Keratinocyte (primary cell): ENCODE results near the gene CMTM8. TPM values are rescaled to one million over a fixed set of nuclear protein-coding genes. Genes with fewer than 3 reads are reported as not detected.
A peak's percentile ranks its signal among the peaks of the same experiment; 100 is the strongest.

ENCODE experiments used
- DNase-seq: peaks from one replicate; pipeline ENCODE4 v3.0.0-alpha.2; 2011; ENCODE audit warnings: low read depth, missing footprints, low spot score
- FAIRE-seq: peaks from 2 replicates; lab custom pipeline; 2011; peaks lifted over from hg19 to GRCh38; lab: Jason Lieb, UNC
- H2AFZ ChIP-seq: 2 replicates; pipeline ENCODE4 v1.6.0; 2012; ENCODE audit warnings: low read length, control low read depth, inconsistent platforms; ENCODE audit not compliant: control insufficient read depth
- H3K27ac ChIP-seq: 2 replicates; pipeline ENCODE4 v1.5.1; 2011; ENCODE audit warnings: low read length; ENCODE audit not compliant: control insufficient read depth, insufficient read depth
- H3K27me3 ChIP-seq: 3 replicates; pipeline ENCODE4 v1.6.0; 2011; ENCODE audit warnings: low read length; ENCODE audit not compliant: control insufficient read depth, insufficient read depth; ENCODE audit errors: extremely low read depth
- H3K36me3 ChIP-seq, 2 experiments: 2 replicates in 1 of 2; 3 replicates in 1 of 2; pipeline ENCODE4 v1.5.1; 2011; ENCODE audit warnings: low read length in 2 of 2, mild to moderate bottlenecking in 1 of 2; ENCODE audit not compliant: control insufficient read depth in 2 of 2, insufficient read depth in 2 of 2; ENCODE audit errors: extremely low read depth in 1 of 2
- H3K4me1 ChIP-seq: 3 replicates; pipeline ENCODE4 v1.5.1; 2011; ENCODE audit warnings: low read length; ENCODE audit not compliant: control insufficient read depth, insufficient read depth; ENCODE audit errors: extremely low read depth
- H3K4me2 ChIP-seq: 3 replicates; pipeline ENCODE4 v1.6.0; 2011; ENCODE audit warnings: low read depth, low read length; ENCODE audit not compliant: control insufficient read depth, insufficient read depth; ENCODE audit errors: extremely low read depth
- H3K4me3 ChIP-seq, 3 experiments: fragments of 200-600 bp in 1 of 3; sonication (generic) in 1 of 3; 2 replicates in 2 of 3; 3 replicates in 1 of 3; pipeline ENCODE4 v1.5.1; 2011 to 2016; ENCODE audit warnings: low read length in 3 of 3, mild to moderate bottlenecking in 3 of 3, control low read depth in 2 of 3, inconsistent platforms in 1 of 3, low read depth in 1 of 3, mixed read lengths in 1 of 3, mixed run types in 1 of 3, moderate library complexity in 1 of 3; ENCODE audit not compliant: control insufficient read depth in 2 of 3, insufficient read depth in 2 of 3; ENCODE audit errors: extremely low read depth in 1 of 3
- H3K79me2 ChIP-seq: 2 replicates; pipeline ENCODE4 v1.6.0; 2012; ENCODE audit warnings: low read length; ENCODE audit not compliant: control insufficient read depth, insufficient read depth
- H3K9ac ChIP-seq: 3 replicates; pipeline ENCODE4 v1.6.0; 2011; ENCODE audit warnings: low read length; ENCODE audit not compliant: control insufficient read depth, insufficient read depth; ENCODE audit errors: extremely low read depth
- H3K9me1 ChIP-seq: 3 replicates; pipeline ENCODE4 v1.6.0; 2011; ENCODE audit warnings: low read length; ENCODE audit not compliant: control insufficient read depth, insufficient read depth; ENCODE audit errors: extremely low read depth
- H3K9me3 ChIP-seq: 2 replicates; pipeline ENCODE4 v1.5.1; 2012; ENCODE audit warnings: low read depth, low read length; ENCODE audit not compliant: control insufficient read depth
- H4K20me1 ChIP-seq: 3 replicates; pipeline ENCODE4 v1.6.0; 2011; ENCODE audit warnings: low read length; ENCODE audit not compliant: control insufficient read depth, insufficient read depth; ENCODE audit errors: extremely low read depth
- CTCF ChIP-seq, 3 experiments: IDR thresholded peaks in 1 of 3; conservative IDR thresholded peaks in 1 of 3; optimal IDR thresholded peaks in 1 of 3; 2 replicates in 2 of 3; 3 replicates in 1 of 3; pipeline versions ENCODE3 to v1.5.1; 2011; ENCODE audit warnings: low read length in 3 of 3, mild to moderate bottlenecking in 3 of 3, moderate library complexity in 2 of 3, control low read depth in 1 of 3, inconsistent platforms in 1 of 3; ENCODE audit not compliant: insufficient read depth in 2 of 3; ENCODE audit errors: extremely low read depth in 1 of 3
- EZH2 ChIP-seq: IDR thresholded peaks from one replicate; pipeline ENCODE4 v1.6.1; 2012; ENCODE audit warnings: inconsistent platforms, mild to moderate bottlenecking, low read length, moderate library complexity
- dilution Hi-C: fragments of 300-500 bp; cut with MboI; formaldehyde crosslinking; loops from one replicate; pipeline ENCODE4 v1.7.0; 2020; ENCODE audit warnings: low sequenced_read_pairs; ENCODE audit not compliant: extremely low pct_ligation_motif_present
- polyA plus RNA-seq, 5 experiments: library from polyadenylated mRNA; depleted of rRNA in 3 of 5; stranded (reverse) in 3 of 5; stranded (forward) in 1 of 5; unstranded in 1 of 5; fragments of >200 nt; gene quantifications; 1 replicate in 1 of 5; 2 replicates in 3 of 5; 3 replicates in 1 of 5; pipeline versions ENCODE4 v1.2.1 to v1.2.3, GENCODE V29; 2011 to 2012; ENCODE audit warnings: missing spikeins in 2 of 5, low read depth in 1 of 5, low replicate concordance in 1 of 5

Gene CMTM8
- polyA plus RNA-seq, 1 donor (not counting 4 experiments of a cell fraction or from before 2014, with no cell fraction given), result 1.6 TPM

- peaks cover 19% of the 10 kb centered on the region for H3K27me3 ChIP-seq
- H3K9me1 ChIP-seq, result no peaks in the 10 kb centered on the region
- dilution Hi-C loops, result no loop called here
- no peaks in the 10 kb centered on the region for H3K9me3 ChIP-seq
- no peaks in the 10 kb centered on the region for H4K20me1 ChIP-seq
- no peak for DNase-seq
- H3K27ac ChIP-seq, result no peak overlapping the region
- TF ChIP-seq EZH2 (no peak), CTCF (optimal IDR thresholded peaks at IDR 0.05 in 1 of 3, IDR thresholded peaks at IDR 0.05 in 1 of 3, conservative IDR thresholded peaks at IDR 0.05 in 1 of 3; ENCODE audit: extremely low read depth in 1 of 3, insufficient read depth in 2 of 3, low read length in 3 of 3) (no peak)
- FAIRE-seq, result no peak
- no peak overlapping the region for H3K4me3 ChIP-seq
- H3K9ac ChIP-seq, result no peak overlapping the region
- no peaks in the 10 kb centered on the region for H3K36me3 ChIP-seq
- H3K79me2 ChIP-seq, result no peaks in the 10 kb centered on the region
- H3K4me1 ChIP-seq, result peaks cover 9% of the 10 kb centered on the region
- no peak overlapping the region for H3K4me2 ChIP-seq
- no peak overlapping the region for H2AFZ ChIP-seq
Measured at GRCh38 chr3:32236377-32236776, 2.1 kb upstream of the CMTM8 start.

GRCh38 chr3:32237670-32238452 is 619 bp upstream of the CMTM8 start:
- no peaks in the 10 kb centered on the region for H3K36me3 ChIP-seq
- no peaks in the 10 kb centered on the region for H3K9me1 ChIP-seq
- peak overlapping the region; percentile 53 to 72 (median 68) for H3K4me3 ChIP-seq
- H2AFZ ChIP-seq, result peak overlapping the region; percentile 40
- dilution Hi-C loops, result no loop called here
- no peak overlapping the region for H3K27ac ChIP-seq
- no peaks in the 10 kb centered on the region for H4K20me1 ChIP-seq
- H3K9me3 ChIP-seq, result no peaks in the 10 kb centered on the region
- no peak overlapping the region for H3K9ac ChIP-seq
- H3K79me2 ChIP-seq, result no peaks in the 10 kb centered on the region
- peaks cover 9% of the 10 kb centered on the region for H3K4me1 ChIP-seq
- DNase-seq (no peak), FAIRE-seq (no peak)
- H3K4me2 ChIP-seq, result peak overlapping the region; percentile 73
- peaks cover 19% of the 10 kb centered on the region for H3K27me3 ChIP-seq
- TF ChIP-seq EZH2 (peak; percentile 69), CTCF (optimal IDR thresholded peaks at IDR 0.05 in 1 of 3, IDR thresholded peaks at IDR 0.05 in 1 of 3, conservative IDR thresholded peaks at IDR 0.05 in 1 of 3; ENCODE audit: extremely low read depth in 1 of 3, insufficient read depth in 2 of 3, low read length in 3 of 3) (no peak)
